Common myeloid progenitor, CD34-positive (primary cell): ENCODE data around the gene SPATA13.
"Not testable (repeated sequence)": the region's sequence is repeated elsewhere in the genome, so short reads cannot be mapped to it uniquely, and the experiment has no call there.

Experiments
- CTCF ChIA-PET: fragments of 350-600 bp; sonication (Branson Sonifier 250); formaldehyde crosslinking; loops from one replicate; lab custom pipeline; 2021; ENCODE audit warnings: antibody characterized with exemption; lab: Charles Lee
- POLR2A ChIA-PET: fragments of 350-600 bp; sonication (Branson Sonifier 250); formaldehyde crosslinking; loops from one replicate; lab custom pipeline; 2021; ENCODE audit warnings: antibody characterized with exemption; lab: Charles Lee
- DNase-seq, 3 donors: peaks; one replicate each; pipeline versions ENCODE4 v3.0.0 to v3.0.0-alpha.2; 2013
- H3K27ac ChIP-seq, 2 experiments: 1 replicate in 1 of 2; 2 replicates in 1 of 2; pipeline ENCODE4 v1.7.0; 2013; ENCODE audit warnings: inconsistent platforms in 2 of 2, low read length in 2 of 2, mild to moderate bottlenecking in 2 of 2, low read depth in 1 of 2, moderate library complexity in 1 of 2; ENCODE audit not compliant: severe bottlenecking in 2 of 2, insufficient read depth in 1 of 2, poor library complexity in 1 of 2
- H3K27me3 ChIP-seq, 5 experiments: replicated peaks in 2 of 5; 1 replicate in 3 of 5; 2 replicates in 2 of 5; pipeline versions ENCODE4 v1.6.1 to v1.7.0; 2013; ENCODE audit warnings: low read length in 4 of 5, mild to moderate bottlenecking in 2 of 5, moderate library complexity in 2 of 5, inconsistent platforms in 1 of 5; ENCODE audit not compliant: insufficient read depth in 5 of 5, control insufficient read depth in 4 of 5
- H3K36me3 ChIP-seq, 4 experiments: 1 replicate in 2 of 4; 2 replicates in 2 of 4; pipeline versions ENCODE4 v1.6.1 to v1.7.0; 2013; ENCODE audit warnings: low read length in 3 of 4, control low read depth in 1 of 4, mild to moderate bottlenecking in 1 of 4; ENCODE audit not compliant: control insufficient read depth in 4 of 4, insufficient read depth in 4 of 4
- H3K4me1 ChIP-seq, 4 experiments: 1 replicate in 3 of 4; 2 replicates in 1 of 4; pipeline versions ENCODE4 v1.6.1 to v1.7.1; 2013; ENCODE audit warnings: low read length in 3 of 4, mild to moderate bottlenecking in 3 of 4, control low read depth in 1 of 4, inconsistent platforms in 1 of 4, moderate library complexity in 1 of 4; ENCODE audit not compliant: control insufficient read depth in 4 of 4, insufficient read depth in 4 of 4; ENCODE audit errors: control extremely low read depth in 1 of 4
- H3K4me3 ChIP-seq, 7 experiments: 1 replicate in 4 of 7; 2 replicates in 3 of 7; pipeline versions ENCODE4 v1.5.1 to v1.7.0; 2013; ENCODE audit warnings: mild to moderate bottlenecking in 7 of 7, low read length in 6 of 7, moderate library complexity in 6 of 7, inconsistent platforms in 2 of 7, low read depth in 2 of 7, control low read depth in 1 of 7; ENCODE audit not compliant: insufficient read depth in 4 of 7, control insufficient read depth in 1 of 7; ENCODE audit errors: extremely low read depth in 1 of 7
- H3K9me3 ChIP-seq, 5 experiments: 1 replicate in 4 of 5; 2 replicates in 1 of 5; pipeline versions ENCODE4 v1.6.1 to v1.7.1; 2013; ENCODE audit warnings: low read length in 4 of 5, mild to moderate bottlenecking in 2 of 5, inconsistent platforms in 1 of 5, low read depth in 1 of 5, moderate library complexity in 1 of 5; ENCODE audit not compliant: control insufficient read depth in 4 of 5, insufficient read depth in 2 of 5; ENCODE audit errors: control extremely low read depth in 1 of 5
- WGBS: methylation state at CpG from one replicate; pipeline ENCODE4 v1.1.5; 2013; ENCODE audit not compliant: insufficient coverage; 5-methylcytosine and 5-hydroxymethylcytosine counted together

The SPATA13 gene

GRCh38 chr13:24216779-24217178, 56.3 kb downstream of the SPATA13 start:
- H3K36me3 ChIP-seq, H3K4me3 ChIP-seq, POLR2A ChIA-PET, DNase-seq, H3K27ac ChIP-seq, H3K9me3 ChIP-seq, H3K27me3 ChIP-seq: not testable (repeated sequence)
- peaks cover 0 to 30% (median 2%) of the 10 kb centered on the region in 4 experiments for H3K4me1 ChIP-seq
- CTCF ChIA-PET: interaction anchor here (1.5 to 10.3 kb wide), 5 partner anchors 9 to 197 kb away, joined by 6 to 132 read pairs (median 17); no protein-coding TSS in a partner anchor
- WGBS: 75% methylated on average over 1 of the region's 2 CpGs

- WGBS: 80% methylated on average over 5 of the region's 6 CpGs
- Histone ChIP-seq H3K4me1 (peaks cover 0 to 30% (median 2%) of the 10 kb centered on the region in 4 experiments), H3K36me3 (no peaks in the 10 kb centered on the region), H3K9me3 (peaks cover 0 to 3% (median 0%) of the 10 kb centered on the region in 5 experiments), H3K27ac (no peak overlapping the region), H3K27me3 (no peaks in the 10 kb centered on the region), H3K4me3 (no peak overlapping the region)
- DNase-seq: no peak
- POLR2A ChIA-PET: interaction anchor here (0.6 kb wide), 1 partner anchor 196 kb away, joined by 3 read pairs; no protein-coding TSS in a partner anchor
- CTCF ChIA-PET: interaction anchor here (1.1 to 10.3 kb wide), 9 partner anchors 10 to 210 kb away, joined by 3 to 132 read pairs (median 7); no protein-coding TSS in a partner anchor
Observed at GRCh38 chr13:24217601-24218281, 57.2 kb downstream of the SPATA13 start.

- no peak overlapping the region for H3K27ac ChIP-seq
- H3K4me1 ChIP-seq: peaks cover 0 to 30% (median 2%) of the 10 kb centered on the region in 4 experiments
- no peak overlapping the region for H3K4me3 ChIP-seq
- no peaks in the 10 kb centered on the region for H3K36me3 ChIP-seq
- ChIA-PET CTCF (interaction anchor here (0.9 to 10.3 kb wide), 12 partner anchors 10 to 211 kb away, joined by 3 to 132 read pairs (median 6); no protein-coding TSS in a partner anchor), POLR2A (no interaction called here)
- 100% methylated on average over 2 of the region's 3 CpGs for WGBS
- H3K9me3 ChIP-seq: peaks cover 0 to 3% (median 0%) of the 10 kb centered on the region in 5 experiments
- no peaks in the 10 kb centered on the region for H3K27me3 ChIP-seq
- DNase-seq: no peak
Observed at GRCh38 chr13:24218338-24218737, 57.8 kb downstream of the SPATA13 start.

GRCh38 chr13:24218977-24219376, 58.5 kb downstream of the SPATA13 start:
- H3K9me3 ChIP-seq: peaks cover 0 to 3% (median 0%) of the 10 kb centered on the region in 5 experiments
- H3K27ac ChIP-seq: no peak overlapping the region
- H3K4me1 ChIP-seq: peaks cover 0 to 30% (median 3%) of the 10 kb centered on the region in 4 experiments
- CTCF ChIA-PET: interaction anchor here (0.8 to 10.3 kb wide), 17 partner anchors 9 to 257 kb away, joined by 3 to 132 read pairs (median 5); no protein-coding TSS in a partner anchor
- WGBS: 100% methylated on average over 1 of the region's 2 CpGs
- H3K27me3 ChIP-seq: no peaks in the 10 kb centered on the region
- no peak overlapping the region for H3K4me3 ChIP-seq
- POLR2A ChIA-PET: interaction anchor here (0.8 kb wide), 1 partner anchor 198 kb away, joined by 3 read pairs; no protein-coding TSS in a partner anchor
- H3K36me3 ChIP-seq: no peaks in the 10 kb centered on the region
- no peak for DNase-seq

DNA sequence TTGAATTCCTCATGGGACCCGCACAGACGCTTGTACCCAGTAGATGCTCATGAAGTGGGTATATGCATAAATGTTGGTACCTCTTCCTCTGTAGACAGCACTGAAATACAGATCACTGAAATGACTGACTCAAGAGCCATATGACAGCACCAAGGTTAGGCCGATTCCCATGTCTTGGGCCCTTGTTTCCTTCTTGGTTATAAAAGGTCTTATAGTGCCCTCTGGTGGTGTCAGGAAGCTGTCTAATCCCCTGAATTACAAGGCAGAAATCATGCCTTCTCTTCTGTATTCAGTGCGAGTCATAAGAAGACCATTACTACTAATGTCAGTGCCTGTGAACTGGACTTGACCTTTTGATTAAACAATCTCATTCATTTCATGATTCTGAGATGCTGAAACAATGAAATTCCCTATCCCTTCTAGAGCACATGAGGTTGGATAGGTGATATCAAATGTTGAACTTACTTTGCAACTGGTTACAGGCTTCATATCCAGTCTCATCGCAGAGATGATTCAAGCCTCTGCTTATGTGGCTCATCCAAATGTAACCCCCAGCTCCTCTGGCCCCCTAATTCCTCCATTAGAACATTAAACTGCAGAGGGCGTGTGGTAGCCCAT, 59.7 kb downstream of the SPATA13 start:
- H3K4me1 ChIP-seq: peaks cover 0 to 22% (median 6%) of the 10 kb centered on the region in 4 experiments
- DNase-seq: peak; percentile 80 to 90 (median 86)
- WGBS: 0% methylated on average over 1 of the region's 6 CpGs
- no peaks in the 10 kb centered on the region for H3K36me3 ChIP-seq
- H3K9me3 ChIP-seq: peaks cover 0 to 3% (median 0%) of the 10 kb centered on the region in 5 experiments
- H3K4me3 ChIP-seq: no peak overlapping the region
- no peak overlapping the region for H3K27ac ChIP-seq
- CTCF ChIA-PET: interaction anchor here (0.6 to 10.3 kb wide), 17 partner anchors 8 to 258 kb away, joined by 3 to 132 read pairs (median 4); no protein-coding TSS in a partner anchor
- no peaks in the 10 kb centered on the region for H3K27me3 ChIP-seq
- POLR2A ChIA-PET: no interaction called here

DNA sequence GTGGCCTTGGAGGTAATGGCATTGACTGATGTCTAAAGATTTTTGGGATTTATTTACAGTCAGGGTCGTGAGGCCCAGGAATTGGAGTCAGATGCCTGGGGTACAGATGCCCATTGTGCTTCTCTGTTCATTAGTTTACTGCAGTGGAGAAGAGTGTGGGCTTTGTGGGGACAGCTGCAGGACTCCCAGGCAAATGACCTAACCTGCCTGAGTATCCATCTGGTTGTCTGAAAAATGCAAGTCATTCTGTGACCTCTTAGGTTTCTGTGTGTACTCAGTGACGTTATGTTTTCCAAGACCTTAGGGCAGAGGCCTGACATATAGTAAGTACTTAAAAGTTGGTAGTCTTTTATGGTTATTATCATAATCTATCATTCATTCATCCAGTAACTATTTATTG, 60.5 kb downstream of the SPATA13 start:
- WGBS: 82% methylated on average over 1 of the region's 2 CpGs
- POLR2A ChIA-PET: no interaction called here

More for the DNA sequence above, 60.5 kb downstream of the SPATA13 start:
- Histone ChIP-seq H3K9me3 (peaks cover 0 to 3% (median 0%) of the 10 kb centered on the region in 5 experiments), H3K27ac (no peak overlapping the region), H3K36me3 (peaks cover 0 to 3% (median 0%) of the 10 kb centered on the region in 4 experiments), H3K4me1 (peaks cover 0 to 16% (median 8%) of the 10 kb centered on the region in 4 experiments), H3K4me3 (no peak overlapping the region), H3K27me3 (no peaks in the 10 kb centered on the region)
- CTCF ChIA-PET: interaction anchor here (1.0 to 10.3 kb wide), 7 partner anchors 8 to 201 kb away, joined by 3 to 132 read pairs (median 4); no protein-coding TSS in a partner anchor
- no peak for DNase-seq
